ENCODE measurements around the gene ACSS1. TPM values are rescaled to one million over a fixed set of nuclear protein-coding genes. Genes with fewer than 3 reads are reported as not detected.

ACSS1 gene
- total and polyA plus RNA-seq, 2 experiments from 2014 or later = 1.3 to 4.1 TPM

- H4K20me1 ChIP-seq (replicated peaks; ENCODE audit: insufficient read depth) = no peaks in the 10 kb centered on the region
- ATAC-seq (no peak), DNase-seq (ENCODE audit: low spot score) (no peak)
- no peak overlapping the region for H3K4me2 ChIP-seq
- H3F3A ChIP-seq (replicated peaks; ENCODE audit: low read depth) = no peaks in the 10 kb centered on the region
- no peak overlapping the region for H3K27ac ChIP-seq (ENCODE audit: low read depth)
- H3K27me3 ChIP-seq (ENCODE audit: insufficient read depth) = no peaks in the 10 kb centered on the region
- no peaks in the 10 kb centered on the region; the same call in 1 of the 2 replicates for H3K4me1 ChIP-seq (ENCODE audit: insufficient read depth)
- TF ChIP-seq CREB1 (CRISPR knock-in tag; IDR thresholded peaks at IDR 0.05; ENCODE audit: low read depth) = no peak
- TF ChIP-seq ZNF114 (CRISPR knock-in tag; IDR thresholded peaks at IDR 0.05) = no peak
- TF ChIP-seq EZH2phosphoT487 (IDR thresholded peaks at IDR 0.05; ENCODE audit: unreplicated experiment) = no peak
- no peak for TF ChIP-seq NANOG (IDR thresholded peaks at IDR 0.05; ENCODE audit: borderline replicate concordance)
- TF ChIP-seq ETS1 (IDR thresholded peaks at IDR 0.05) = no peak
- no peak for TF ChIP-seq CTCF (conservative IDR thresholded peaks at IDR 0.05; ENCODE audit: low read depth in 2 of 2)
- TF ChIP-seq REST (IDR thresholded peaks at IDR 0.05; ENCODE audit: unreplicated experiment) = no peak
- no peak for TF ChIP-seq POLR2AphosphoS5 (IDR thresholded peaks at IDR 0.05; ENCODE audit: low read depth)
- H3K27ac Mint-ChIP-seq = no peak overlapping the region
- H3K4me3 Mint-ChIP-seq = no peak overlapping the region
- peaks cover 20% of the 10 kb centered on the region for H3K4me1 Mint-ChIP-seq
- H2AFZ ChIP-seq = no peak overlapping the region
- no peaks in the 10 kb centered on the region; the same call in 1 of the 2 replicates for H3K9me2 ChIP-seq (ENCODE audit: insufficient read depth)
- no peaks in the 10 kb centered on the region; the same call in 2 of the 3 replicates for H3K9me3 Mint-ChIP-seq
- H3K36me3 Mint-ChIP-seq (ENCODE audit: low read depth) = no peaks in the 10 kb centered on the region
- H3K27me3 Mint-ChIP-seq (ENCODE audit: insufficient read depth, low read depth, poor library complexity) = peaks cover 12% of the 10 kb centered on the region
- H3K36me3 ChIP-seq (ENCODE audit: insufficient read depth) = no peaks in the 10 kb centered on the region
- no peaks in the 10 kb centered on the region for H3K79me2 ChIP-seq (replicated peaks; ENCODE audit: insufficient read depth)
- no peak overlapping the region for H3K4me3 ChIP-seq
Observed at GRCh38 chr20:25036331-25036936, 21.5 kb downstream of the ACSS1 start.

GRCh38 chr20:25035921-25036320 lies 22.0 kb downstream of the ACSS1 start:
- H3K4me1 ChIP-seq (ENCODE audit: insufficient read depth) = no peaks in the 10 kb centered on the region; the same call in 1 of the 2 replicates
- H3K27ac Mint-ChIP-seq = no peak overlapping the region
- DNase-seq (ENCODE audit: low spot score) = no peak
- TF ChIP-seq ZNF114 (CRISPR knock-in tag; IDR thresholded peaks at IDR 0.05) = no peak
- TF ChIP-seq STAT1 (IDR thresholded peaks at IDR 0.05; ENCODE audit: unreplicated experiment) = no peak
- no peak for TF ChIP-seq CREB1 (CRISPR knock-in tag; IDR thresholded peaks at IDR 0.05; ENCODE audit: low read depth)

More at GRCh38 chr20:25035921-25036320, 22.0 kb downstream of the ACSS1 start:
- peaks cover 12% of the 10 kb centered on the region for H3K27me3 Mint-ChIP-seq (ENCODE audit: insufficient read depth, low read depth, poor library complexity)
- Histone ChIP-seq H3K4me3 (no peak overlapping the region), H2AFZ (no peak overlapping the region), H3K27me3 (ENCODE audit: insufficient read depth) (no peaks in the 10 kb centered on the region), H3K79me2 (replicated peaks; ENCODE audit: insufficient read depth) (no peaks in the 10 kb centered on the region), H3K27ac (ENCODE audit: low read depth) (no peak overlapping the region), H3K36me3 (ENCODE audit: insufficient read depth) (no peaks in the 10 kb centered on the region), H4K20me1 (replicated peaks; ENCODE audit: insufficient read depth) (no peaks in the 10 kb centered on the region), H3K9me2 (ENCODE audit: insufficient read depth) (no peaks in the 10 kb centered on the region; the same call in 1 of the 2 replicates), H3K4me2 (no peak overlapping the region), H3F3A (replicated peaks; ENCODE audit: low read depth) (no peaks in the 10 kb centered on the region)
- H3K9me3 Mint-ChIP-seq = no peaks in the 10 kb centered on the region; the same call in 2 of the 3 replicates
- H3K36me3 Mint-ChIP-seq (ENCODE audit: low read depth) = no peaks in the 10 kb centered on the region
- no peak for ATAC-seq
- H3K4me3 Mint-ChIP-seq = no peak overlapping the region
- H3K4me1 Mint-ChIP-seq = peaks cover 20% of the 10 kb centered on the region
